Body of pancreas (tissue), 4 donors: ENCODE data around the gene HOXD12. TPM values are rescaled to one million over a fixed set of nuclear protein-coding genes. Genes with fewer than 3 reads are reported as not detected.

Experiments used
- ATAC-seq: fragments of 150-250 bp; one replicate; pipeline ENCODE4 v1.9.1; 2016
- DNase-seq, 4 donors: peaks; one replicate each; pipeline ENCODE4 v3.0.0-alpha.2; 2019
- H3K27ac ChIP-seq, 4 donors: fragments of 200-600 bp; sonication (generic); 1 replicate in 3 of 4; 2 replicates in 1 of 4; pipeline versions ENCODE4 v1.5.1 to v1.6.1; 2016 to 2019; ENCODE audit warnings: mild to moderate bottlenecking in 1 of 4, mixed read lengths in 1 of 4, moderate library complexity in 1 of 4
- H3K27me3 ChIP-seq, 2 donors: fragments of 200-600 bp; sonication (generic); one replicate each; pipeline ENCODE4 v1.6.0; 2016; ENCODE audit warnings: mild to moderate bottlenecking in 1 of 2
- H3K36me3 ChIP-seq, 2 donors: fragments of 200-600 bp; sonication (generic); replicated peaks in 1 of 2; 2 replicates each; pipeline ENCODE4 v1.5.1; 2016; ENCODE audit warnings: low read depth in 2 of 2; ENCODE audit not compliant: insufficient read depth in 1 of 2
- H3K4me1 ChIP-seq: fragments of 200-600 bp; sonication (generic); one replicate; pipeline ENCODE4 v1.6.0; 2016
- H3K4me3 ChIP-seq, 2 donors: fragments of 200-600 bp; sonication (generic); 1 replicate in 1 of 2; 2 replicates in 1 of 2; pipeline ENCODE4 v1.5.1; 2016 to 2019
- H3K9me3 ChIP-seq, 3 donors: fragments of 200-600 bp; sonication (generic); 1 replicate in 2 of 3; 2 replicates in 1 of 3; pipeline ENCODE4 v1.5.1; 2016
- CTCF ChIP-seq, 7 experiments: fragments of 450-650 bp in 4 of 7; fragments of 200-600 bp in 3 of 7; sonication (generic) in 3 of 7; IDR thresholded peaks; one replicate each; pipeline ENCODE4 v1.5.1; 2016 to 2019; ENCODE audit warnings: antibody characterized with exemption in 7 of 7
- POLR2A ChIP-seq, 3 donors: fragments of 450-650 bp; IDR thresholded peaks; one replicate each; pipeline ENCODE4 v1.6.1; 2016; ENCODE audit warnings: antibody characterized with exemption in 3 of 3, mild to moderate bottlenecking in 2 of 3
- WGBS, 2 donors: methylation state at CpG; one replicate each; pipeline ENCODE4 v1.1.5; 2017; 5-methylcytosine and 5-hydroxymethylcytosine counted together
- intact Hi-C: fragments of 100-400 bp; cut with DNase I; formaldehyde crosslinking; loops from one replicate; pipeline ENCODE4 v1.15.1; 2023
- total RNA-seq, 2 donors: library from RNA; depleted of rRNA; stranded (reverse); fragments of >200 nt; gene quantifications; one replicate each; pipeline ENCODE4 v1.1.0, GENCODE V29; 2016

The HOXD12 gene
- total RNA-seq, 2 donors from 2014 or later, result not detected

GRCh38 chr2:176098366-176099158 is 1.0 kb upstream of the HOXD12 start:
- intact Hi-C loops, result loop anchor here (5.0 kb wide), 1 partner anchor 411 kb away; no protein-coding TSS in a partner anchor
- ATAC-seq (no peak), DNase-seq (no peak)
- 0 to 7% methylated on average over 4 to 35 of the region's 35 CpGs for WGBS, 2 donors
- peaks cover 0 to 61% of the 10 kb centered on the region in 2 donors for H3K27me3 ChIP-seq
- H3K9me3 ChIP-seq, result no peaks in the 10 kb centered on the region
- TF ChIP-seq CTCF (IDR thresholded peaks at IDR 0.05), result no peak
- H3K4me1 ChIP-seq, result peaks cover 27% of the 10 kb centered on the region
- no peak overlapping the region for H3K27ac ChIP-seq
- H3K4me3 ChIP-seq, result no peak overlapping the region
- H3K36me3 ChIP-seq, result no peaks in the 10 kb centered on the region

- Histone ChIP-seq H3K4me1 (peaks cover 27% of the 10 kb centered on the region), H3K27ac (no peak overlapping the region), H3K36me3 (no peaks in the 10 kb centered on the region), H3K4me3 (no peak overlapping the region), H3K9me3 (no peaks in the 10 kb centered on the region), H3K27me3 (peaks cover 0 to 61% of the 10 kb centered on the region in 2 donors)
- ATAC-seq (no peak), DNase-seq (no peak)
- TF ChIP-seq POLR2A (IDR thresholded peaks at IDR 0.05), result no peak
- no peak for TF ChIP-seq CTCF (IDR thresholded peaks at IDR 0.05)
- intact Hi-C loops, result loop anchor here (5.0 kb wide), 1 partner anchor 412 kb away; no protein-coding TSS in a partner anchor
- 5 to 6% methylated on average over 26 to 30 of the region's 30 CpGs for WGBS, 2 donors
These were observed 352 bp upstream of the HOXD12 start for GRCh38 chr2:176099159-176099727.

GRCh38 chr2:176100547-176101140 is 1.0 kb downstream of the HOXD12 start:
- TF ChIP-seq POLR2A (IDR thresholded peaks at IDR 0.05) (no peak), CTCF (IDR thresholded peaks at IDR 0.05) (no peak)
- intact Hi-C loops, result no loop called here
- 5 to 13% methylated on average over 28 of the region's 28 CpGs for WGBS, 2 donors
- Histone ChIP-seq H3K4me3 (no peak overlapping the region), H3K36me3 (no peaks in the 10 kb centered on the region), H3K9me3 (no peaks in the 10 kb centered on the region), H3K4me1 (peaks cover 34% of the 10 kb centered on the region), H3K27me3 (peaks cover 0 to 66% of the 10 kb centered on the region in 2 donors), H3K27ac (no peak overlapping the region)
- DNase-seq, result no peak
- no peak for ATAC-seq

GRCh38 chr2:176101216-176101830 is 1.7 kb downstream of the HOXD12 start:
- no peaks in the 10 kb centered on the region for H3K36me3 ChIP-seq
- no peak for ATAC-seq
- TF ChIP-seq POLR2A (IDR thresholded peaks at IDR 0.05) (no peak), CTCF (IDR thresholded peaks at IDR 0.05) (no peak)
- H3K27me3 ChIP-seq, result peaks cover 0 to 72% of the 10 kb centered on the region in 2 donors
- intact Hi-C loops, result no loop called here
- H3K27ac ChIP-seq, result no peak overlapping the region
- H3K4me1 ChIP-seq, result peaks cover 35% of the 10 kb centered on the region
- WGBS, 2 donors, result 7 to 20% methylated on average over 2 of the region's 2 CpGs
- H3K4me3 ChIP-seq, result no peak overlapping the region
- no peaks in the 10 kb centered on the region for H3K9me3 ChIP-seq
- no peak for DNase-seq
